HepG2 (cell line): Measurements from ENCODE around the gene SAMD4A. TPM values are rescaled to one million over a fixed set of nuclear protein-coding genes. Genes with fewer than 3 reads are reported as not detected.

Experiments used
- ATAC-seq: fragments of 200-7000 bp; cut with Tn5 transposase; 3 replicates; pipeline ENCODE4 v1.9.1; 2020; ENCODE audit warnings: mild to moderate bottlenecking, moderate library complexity
- BruUV-seq: library from RNA; stranded (reverse); fragments of 400-500 nt; replicated peaks from 2 replicates; lab custom pipeline; 2021; lab: Mats Ljungman, UMichigan
- CTCF ChIA-PET: fragments of 300-600 bp; formaldehyde crosslinking; extraction: SDS; loops from one replicate; lab custom pipeline; 2021; ENCODE audit warnings: low total read pairs, inconsistent platforms, low intra/inter-chr PET ratio; lab: Yijun Ruan, JAX
- POLR2A ChIA-PET: fragments of 350-600 bp; sonication (Branson Sonifier 250); formaldehyde crosslinking; loops from one replicate; lab custom pipeline; 2020; ENCODE audit warnings: antibody characterized with exemption, inconsistent platforms; lab: Yijun Ruan, JAX
- DNase-seq: peaks from one replicate; pipeline ENCODE4 v3.0.0-alpha.2; 2015; ENCODE audit warnings: low spot score
- FAIRE-seq: peaks from 3 replicates; lab custom pipeline; 2011; peaks lifted over from hg19 to GRCh38; lab: Jason Lieb, UNC
- H2AFZ ChIP-seq: one replicate; pipeline ENCODE4 v1.6.1; 2011; ENCODE audit warnings: low read length, inconsistent platforms
- H3K27ac ChIP-seq: fragments of 300-600 bp; 3 replicates; pipeline ENCODE4 v1.8.0; 2011; ENCODE audit warnings: mixed run types, mild to moderate bottlenecking, mixed read lengths, low read length, inconsistent platforms; ENCODE audit not compliant: insufficient read depth; ENCODE audit errors: extremely low read length
- H3K27me3 ChIP-seq, 2 experiments: fragments of 200-600 bp in 1 of 2; 2 replicates in 1 of 2; 3 replicates in 1 of 2; pipeline versions ENCODE4 v1.6.0 to v1.8.0; 2011; ENCODE audit warnings: low read length in 2 of 2, mild to moderate bottlenecking in 2 of 2, moderate library complexity in 2 of 2, inconsistent platforms in 1 of 2; ENCODE audit not compliant: insufficient read depth in 2 of 2, control insufficient read depth in 1 of 2
- H3K36me3 ChIP-seq, 2 experiments: fragments of 200-600 bp in 1 of 2; replicated peaks in 1 of 2; 2 replicates in 1 of 2; 3 replicates in 1 of 2; pipeline versions ENCODE4 v1.5.1 to v1.8.0; 2011; ENCODE audit warnings: low read length in 2 of 2, inconsistent platforms in 1 of 2; ENCODE audit not compliant: insufficient read depth in 2 of 2, control insufficient read depth in 1 of 2
- H3K4me1 ChIP-seq: 2 replicates; pipeline ENCODE4 v1.5.1; 2012; ENCODE audit warnings: low read length, inconsistent platforms; ENCODE audit not compliant: insufficient read depth
- H3K4me2 ChIP-seq: 2 replicates; pipeline ENCODE4 v1.6.0; 2011; ENCODE audit warnings: low read depth, low read length, inconsistent platforms
- H3K4me3 ChIP-seq, 3 experiments: fragments of 200-600 bp in 1 of 3; sonication (generic), shearing (Covaris generic) in 1 of 3; replicated peaks in 1 of 3; 2 replicates each; pipeline ENCODE4 v1.5.1; 2011 to 2016; ENCODE audit warnings: low read length in 3 of 3, inconsistent platforms in 2 of 3, low read depth in 2 of 3, mild to moderate bottlenecking in 2 of 3, control low read depth in 1 of 3, mixed read lengths in 1 of 3; ENCODE audit not compliant: insufficient read depth in 1 of 3
- H3K79me2 ChIP-seq: one replicate; pipeline ENCODE4 v1.6.1; 2011; ENCODE audit warnings: low read length, inconsistent platforms; ENCODE audit not compliant: insufficient read depth
- H3K9ac ChIP-seq: 2 replicates; pipeline ENCODE4 v1.6.0; 2011; ENCODE audit warnings: mild to moderate bottlenecking, low read depth, low read length, inconsistent platforms; ENCODE audit not compliant: insufficient read depth
- H3K9me3 ChIP-seq: 2 replicates; pipeline ENCODE4 v1.5.1; 2012; ENCODE audit warnings: mild to moderate bottlenecking, low read length
- H4K20me1 ChIP-seq: 2 replicates; pipeline ENCODE4 v1.6.0; 2011; ENCODE audit warnings: inconsistent platforms, mild to moderate bottlenecking, low read length, moderate library complexity; ENCODE audit not compliant: insufficient read depth
- MYPOP ChIP-seq: sonication (generic); formaldehyde crosslinking; IDR thresholded peaks from 2 replicates; pipeline ENCODE4 v1.8.1; 2023; ENCODE audit warnings: mild to moderate bottlenecking, moderate library complexity, missing genetic modification reagents
- PAF1 ChIP-seq: IDR thresholded peaks from 2 replicates; pipeline ENCODE4 v1.6.1; 2016; ENCODE audit warnings: missing genetic modification reagents, missing compliant biosample characterization
- POLR2A ChIP-seq, 2 experiments: IDR thresholded peaks; 2 replicates each; pipeline ENCODE4 v1.6.1; 2011; ENCODE audit warnings: low read depth in 2 of 2, low read length in 2 of 2, mild to moderate bottlenecking in 1 of 2, moderate library complexity in 1 of 2; ENCODE audit not compliant: insufficient read depth in 1 of 2
- POLR2AphosphoS2 ChIP-seq: IDR thresholded peaks from 2 replicates; pipeline ENCODE4 v1.6.1; 2011; ENCODE audit warnings: low read depth, low read length, improper control_type of control experiment
- STAG1 ChIP-seq: sonication (generic); formaldehyde crosslinking; IDR thresholded peaks from 2 replicates; pipeline ENCODE4 v1.4.0; 2020; ENCODE audit warnings: missing genetic modification reagents
- ZSCAN25 ChIP-seq: sonication (generic); formaldehyde crosslinking; IDR thresholded peaks from 2 replicates; pipeline ENCODE4 v1.8.0; 2022; ENCODE audit warnings: mild to moderate bottlenecking, missing genetic modification reagents
- WGBS: methylation state at CpG from one replicate; pipeline ENCODE4 v1.1.6; 2017; ENCODE audit warnings: low lambda C conversion rate; 5-methylcytosine and 5-hydroxymethylcytosine counted together
- in situ Hi-C: cut with HindIII; loops from 2 replicates; pipeline ENCODE4 v1.10.0; 2017; ENCODE audit warnings: low pct_unique_long_range_greater_than_20kb; ENCODE audit not compliant: extremely low pct_ligation_motif_present
- intact Hi-C: fragments of 100-400 bp; cut with micrococcal nuclease; formaldehyde crosslinking; loops from one replicate; pipeline ENCODE4 v1.10.0; 2022; ENCODE audit not compliant: unreplicated experiment
- polyA plus RNA-seq, 8 experiments: library from polyadenylated mRNA; depleted of rRNA in 3 of 8; stranded (reverse) in 7 of 8; unstranded in 1 of 8; fragments of >200 nt; fragmentation: Illumina TruSeq in 4 of 8; extraction: Trizol in 4 of 8; gene quantifications; 2 replicates each; pipeline versions ENCODE4 v1.2.1 to v1.2.3, GENCODE V29; 2011 to 2016; ENCODE audit warnings: low read depth in 4 of 8, missing spikeins in 1 of 8, mixed read lengths in 1 of 8; ENCODE audit not compliant: insufficient read depth in 1 of 8
- total RNA-seq, 5 experiments: library from RNA; depleted of rRNA; stranded (reverse); fragments of >200 nt; fragmentation: Illumina TruSeq; extraction: Trizol; gene quantifications; 2 replicates each; pipeline ENCODE4 v1.2.3, GENCODE V29; 2016; ENCODE audit warnings: low read depth in 1 of 5
- TF ChIP-seq, protein P1 (sequence below): sonication (generic); formaldehyde crosslinking; IDR thresholded peaks from 2 replicates; pipeline ENCODE4 v1.5.0; 2020; ENCODE audit warnings: missing genetic modification reagents

SAMD4A gene
- total and polyA plus RNA-seq, 2 of the 13 experiments (the other 11 are each of a cell fraction or from before 2014, with no cell fraction given), result 11.8 to 13.0 TPM

GRCh38 chr14:54572316-54572715 lies 5.4 kb downstream of the SAMD4A start (continued):
- TF ChIP-seq, protein P1, sequence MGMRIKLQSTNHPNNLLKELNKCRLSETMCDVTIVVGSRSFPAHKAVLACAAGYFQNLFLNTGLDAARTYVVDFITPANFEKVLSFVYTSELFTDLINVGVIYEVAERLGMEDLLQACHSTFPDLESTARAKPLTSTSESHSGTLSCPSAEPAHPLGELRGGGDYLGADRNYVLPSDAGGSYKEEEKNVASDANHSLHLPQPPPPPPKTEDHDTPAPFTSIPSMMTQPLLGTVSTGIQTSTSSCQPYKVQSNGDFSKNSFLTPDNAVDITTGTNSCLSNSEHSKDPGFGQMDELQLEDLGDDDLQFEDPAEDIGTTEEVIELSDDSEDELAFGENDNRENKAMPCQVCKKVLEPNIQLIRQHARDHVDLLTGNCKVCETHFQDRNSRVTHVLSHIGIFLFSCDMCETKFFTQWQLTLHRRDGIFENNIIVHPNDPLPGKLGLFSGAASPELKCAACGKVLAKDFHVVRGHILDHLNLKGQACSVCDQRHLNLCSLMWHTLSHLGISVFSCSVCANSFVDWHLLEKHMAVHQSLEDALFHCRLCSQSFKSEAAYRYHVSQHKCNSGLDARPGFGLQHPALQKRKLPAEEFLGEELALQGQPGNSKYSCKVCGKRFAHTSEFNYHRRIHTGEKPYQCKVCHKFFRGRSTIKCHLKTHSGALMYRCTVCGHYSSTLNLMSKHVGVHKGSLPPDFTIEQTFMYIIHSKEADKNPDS (CRISPR knock-in tag), result no peak
- no peak for TF ChIP-seq ZSCAN25 (CRISPR knock-in tag)
- TF ChIP-seq PAF1 (CRISPR knock-in tag), result no peak
- no peak for TF ChIP-seq MYPOP (CRISPR knock-in tag)

- Histone ChIP-seq H3K4me2 (no peak overlapping the region), H3K27me3 (no peaks in the 10 kb centered on the region), H2AFZ (no peak overlapping the region), H3K36me3 (peaks cover 7 to 62% of the 10 kb centered on the region in 2 experiments; a peak in 4 of 5 replicates), H4K20me1 (peaks cover 38% of the 10 kb centered on the region), H3K4me3 (no peak overlapping the region), H3K9ac (no peak overlapping the region), H3K27ac (no peak overlapping the region), H3K4me1 (peaks cover 73% of the 10 kb centered on the region), H3K9me3 (peaks cover 10% of the 10 kb centered on the region), H3K79me2 (peaks cover 96% of the 10 kb centered on the region)
- WGBS, result 98% methylated on average over 6 of the region's 6 CpGs
- ChIA-PET POLR2A (interaction anchor here (1.1 to 1.7 kb wide), 4 partner anchors 8 to 69 kb away, joined by 3 to 5 read pairs (median 4); no protein-coding TSS in a partner anchor), CTCF (no interaction called here)
- in situ Hi-C loops, result no loop called here
- ATAC-seq (no peak), FAIRE-seq (no peak), DNase-seq (no peak)
- intact Hi-C loops, result no loop called here
- BruUV-seq, result no TSS peak
- TF ChIP-seq STAG1 (CRISPR knock-in tag) (no peak), POLR2AphosphoS2 (peak; percentile 10; the same call in 1 of the 2 replicates), POLR2A (IDR thresholded peaks at IDR 0.05; ENCODE audit: insufficient read depth in 1 of 2, low read depth in 2 of 2, low read length in 2 of 2) (peak in 1 of 2 experiments; percentile 16; a peak in 1 of 4 replicates)
These were observed 7.6 kb downstream of the SAMD4A start for GRCh38 chr14:54574528-54574927.
